HUES64 (cell line): ENCODE results near the gene PARN.
"Not testable (repeated sequence)": the region's sequence is repeated elsewhere in the genome, so short reads cannot be mapped to it uniquely, and the experiment has no call there.

Experiments used
- H3K27ac ChIP-seq: 2 replicates; pipeline ENCODE4 v1.7.0; 2013; ENCODE audit warnings: low read depth, low read length, inconsistent platforms
- H3K27me3 ChIP-seq: 2 replicates; pipeline ENCODE4 v1.6.1; 2013; ENCODE audit warnings: mild to moderate bottlenecking, low read length; ENCODE audit not compliant: insufficient read depth
- H3K36me3 ChIP-seq: 2 replicates; pipeline ENCODE4 v1.6.1; 2013; ENCODE audit warnings: mild to moderate bottlenecking, low read length; ENCODE audit not compliant: insufficient read depth
- H3K4me1 ChIP-seq: 2 replicates; pipeline ENCODE4 v1.6.1; 2013; ENCODE audit warnings: mild to moderate bottlenecking, low read length, moderate library complexity; ENCODE audit not compliant: insufficient read depth
- H3K4me3 ChIP-seq: 2 replicates; pipeline ENCODE4 v1.5.1; 2013; ENCODE audit warnings: mild to moderate bottlenecking, low read length, moderate library complexity
- H3K9ac ChIP-seq: 2 replicates; pipeline ENCODE4 v1.6.1; 2013; ENCODE audit warnings: mild to moderate bottlenecking, low read depth, low read length
- H3K9me3 ChIP-seq: 2 replicates; pipeline ENCODE4 v1.6.1; 2013; ENCODE audit warnings: low read depth, low read length; ENCODE audit not compliant: insufficient read depth
- WGBS: fragments of 150-250, 120-280 bp; methylation state at CpG from one replicate; pipeline ENCODE4 v1.1.7; 2013; ENCODE audit warnings: missing lambda C conversion rate; 5-methylcytosine and 5-hydroxymethylcytosine counted together

The PARN gene

DNA sequence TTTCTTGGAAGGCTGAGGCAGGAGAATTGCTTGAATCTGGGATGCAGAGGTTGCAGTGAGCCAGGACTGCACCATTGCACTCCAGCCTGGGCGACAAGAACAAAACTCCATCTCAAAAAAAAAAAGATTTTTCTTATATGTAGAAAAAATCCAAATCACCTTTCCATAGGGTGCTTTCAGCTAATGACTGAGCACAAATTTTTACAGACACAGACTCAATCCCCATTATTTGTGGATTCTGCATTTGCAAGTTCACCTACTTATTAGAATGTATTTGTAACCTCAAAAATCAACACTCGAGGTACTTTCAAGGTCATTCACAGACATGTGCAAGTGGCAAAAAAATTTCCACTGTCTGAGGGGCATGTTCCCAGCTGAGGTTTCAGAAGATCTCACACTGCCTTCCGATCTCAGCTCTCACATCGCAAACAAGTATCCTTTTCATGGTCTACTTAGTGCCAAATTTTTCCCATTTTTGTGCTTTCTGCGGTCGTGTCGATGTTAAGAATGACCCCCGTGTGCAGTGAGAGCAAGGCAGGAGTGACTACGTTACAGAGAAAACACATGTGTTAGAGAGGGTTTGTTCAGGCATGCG lies 234.3 kb downstream of the PARN start:
- not testable (repeated sequence) for H3K27me3 ChIP-seq, H3K9me3 ChIP-seq, H3K9ac ChIP-seq, H3K4me1 ChIP-seq, H3K27ac ChIP-seq, H3K4me3 ChIP-seq, H3K36me3 ChIP-seq
- 94% methylated on average over 8 of the region's 10 CpGs for WGBS

DNA sequence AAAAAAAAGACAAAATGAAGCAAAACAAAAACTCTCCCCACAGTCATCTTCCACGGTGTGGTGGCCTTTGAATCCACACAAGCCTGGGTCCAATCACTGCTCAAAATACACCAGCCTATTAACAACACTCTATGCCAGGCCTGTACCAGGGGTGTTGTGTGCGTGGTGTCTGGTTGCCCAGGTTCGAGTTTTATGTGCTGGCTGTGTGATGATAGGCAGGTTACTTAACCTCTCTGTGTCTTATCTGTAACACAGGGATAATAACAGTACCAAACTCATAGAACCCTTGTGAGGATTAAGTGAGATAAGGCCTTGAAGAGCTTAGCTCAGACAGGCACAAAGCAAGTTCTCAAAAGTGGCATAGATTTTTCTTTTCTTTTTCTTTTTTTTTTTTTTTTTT lies 235.2 kb downstream of the PARN start:
- H3K27me3 ChIP-seq = no peaks in the 10 kb centered on the region
- no peaks in the 10 kb centered on the region for H3K9me3 ChIP-seq
- H3K36me3 ChIP-seq = no peaks in the 10 kb centered on the region
- peaks cover 1% of the 10 kb centered on the region; the same call in 1 of the 2 replicates for H3K4me1 ChIP-seq
- no peak overlapping the region for H3K4me3 ChIP-seq
- no peak overlapping the region for H3K9ac ChIP-seq
- 100% methylated on average over 2 of the region's 3 CpGs for WGBS
- H3K27ac ChIP-seq = no peak overlapping the region

DNA sequence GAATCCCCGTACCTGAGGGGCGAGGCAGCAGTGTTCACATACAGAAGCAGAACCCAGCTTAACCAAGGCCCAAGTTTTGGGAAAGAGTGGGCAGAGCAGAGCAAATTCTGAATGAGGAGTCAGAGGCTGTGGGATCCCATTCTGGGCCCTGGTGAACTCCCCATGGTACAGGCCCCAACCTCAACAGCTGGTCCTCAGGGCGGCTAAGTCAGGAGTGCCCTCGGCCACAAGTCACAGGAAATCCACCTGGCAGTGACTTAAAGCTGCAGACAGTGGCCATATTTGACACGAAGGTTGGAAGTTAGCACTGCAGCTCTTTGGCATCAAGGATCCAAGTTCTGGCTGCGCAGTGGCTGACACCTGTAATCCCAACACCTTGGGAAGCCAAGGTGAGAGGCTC lies 237.1 kb downstream of the PARN start:
- 91% methylated on average over 6 of the region's 6 CpGs for WGBS
- H3K27ac ChIP-seq = no peak overlapping the region
- H3K4me1 ChIP-seq = no peaks in the 10 kb centered on the region
- no peaks in the 10 kb centered on the region for H3K9me3 ChIP-seq
- no peak overlapping the region for H3K9ac ChIP-seq
- no peaks in the 10 kb centered on the region for H3K27me3 ChIP-seq
- no peak overlapping the region for H3K4me3 ChIP-seq
- H3K36me3 ChIP-seq = no peaks in the 10 kb centered on the region

DNA sequence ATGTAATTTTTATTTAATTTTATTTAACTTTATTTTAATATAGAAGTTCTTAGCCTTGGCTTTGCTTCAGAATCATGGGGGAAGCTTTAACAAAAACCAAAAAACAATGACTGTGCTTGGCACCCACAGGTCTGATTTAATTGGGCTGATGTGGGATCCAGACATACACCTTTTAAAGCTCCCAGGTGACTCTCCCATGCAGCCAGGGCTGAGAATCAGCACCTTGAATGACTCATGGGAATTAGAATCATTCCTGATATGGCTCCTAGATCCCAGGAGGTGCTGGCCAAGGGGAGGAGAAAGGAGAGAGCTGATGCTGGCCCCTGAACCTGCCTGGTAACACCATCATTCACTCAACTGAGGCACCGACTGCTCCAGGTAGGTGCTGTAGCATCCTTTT lies 240.7 kb downstream of the PARN start:
- WGBS = 90% methylated on average over 1 of the region's 1 CpG
- no peaks in the 10 kb centered on the region for H3K4me1 ChIP-seq
- no peak overlapping the region for H3K27ac ChIP-seq
- no peak overlapping the region for H3K9ac ChIP-seq
- no peaks in the 10 kb centered on the region for H3K9me3 ChIP-seq
- H3K27me3 ChIP-seq = no peaks in the 10 kb centered on the region
- H3K4me3 ChIP-seq = no peak overlapping the region
- no peaks in the 10 kb centered on the region for H3K36me3 ChIP-seq

DNA sequence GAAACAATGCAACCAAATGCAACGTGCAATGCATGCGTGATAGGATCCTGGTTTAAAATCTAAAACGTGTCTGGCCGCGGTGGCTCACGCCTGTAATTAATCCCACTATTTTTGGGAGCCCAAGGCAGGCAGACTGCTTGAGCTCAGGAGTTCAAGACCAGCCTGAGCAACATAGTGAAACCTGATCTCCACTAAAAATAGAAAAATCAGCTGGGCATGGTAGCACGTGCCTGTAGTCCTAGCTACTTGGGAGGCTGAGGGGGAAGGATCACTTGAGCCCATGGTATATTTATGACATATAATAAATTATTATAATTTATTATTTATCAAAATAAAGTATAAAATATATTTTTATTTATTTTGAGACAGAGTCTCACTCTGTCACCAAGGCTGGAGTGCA lies 241.8 kb downstream of the PARN start:
- Histone ChIP-seq H3K4me1 (no peaks in the 10 kb centered on the region), H3K27me3 (no peaks in the 10 kb centered on the region), H3K9me3 (no peaks in the 10 kb centered on the region), H3K4me3 (no peak overlapping the region), H3K36me3 (no peaks in the 10 kb centered on the region), H3K27ac (no peak overlapping the region), H3K9ac (no peak overlapping the region)
- 92% methylated on average over 7 of the region's 7 CpGs for WGBS

DNA sequence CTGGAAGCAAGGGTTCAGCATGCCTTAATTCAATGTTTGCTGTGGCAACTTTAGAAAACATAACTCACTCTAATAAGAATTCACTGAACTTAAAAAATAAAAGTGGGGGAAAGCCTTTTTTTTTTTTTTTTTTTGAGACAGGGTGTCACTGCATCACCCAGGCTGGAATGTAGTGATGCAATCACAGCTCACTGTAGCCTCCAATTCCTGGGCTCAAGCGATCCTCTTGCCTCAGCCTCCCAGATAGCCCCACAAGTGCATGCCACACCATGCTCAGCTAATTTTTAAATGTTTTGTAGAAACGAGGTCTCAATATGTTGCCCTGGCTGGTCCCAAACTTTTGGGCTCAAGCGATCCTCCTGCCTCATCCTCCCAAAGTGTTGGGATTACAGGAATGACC lies 243.9 kb downstream of the PARN start:
- no peak overlapping the region for H3K4me3 ChIP-seq
- no peaks in the 10 kb centered on the region for H3K4me1 ChIP-seq
- no peaks in the 10 kb centered on the region for H3K9me3 ChIP-seq
- H3K36me3 ChIP-seq = no peaks in the 10 kb centered on the region
- H3K27ac ChIP-seq = no peak overlapping the region
- no peaks in the 10 kb centered on the region for H3K27me3 ChIP-seq
- WGBS = 95% methylated on average over 3 of the region's 3 CpGs
- H3K9ac ChIP-seq = no peak overlapping the region
